Endothelial cell of umbilical vein (primary cell): Measurements from ENCODE around the gene LRRK1. TPM values are rescaled to one million over a fixed set of nuclear protein-coding genes. Genes with fewer than 3 reads are reported as not detected.

ENCODE experiments used
- BruUV-seq: library from RNA; stranded (reverse); fragments of 400-500 nt; replicated peaks from 2 replicates; lab custom pipeline; 2021; lab: Mats Ljungman, UMichigan
- CTCF ChIA-PET: fragments of 300-600, 350-600 bp; sonication (Branson Sonifier 250); formaldehyde crosslinking; loops from one replicate; lab custom pipeline; 2021; ENCODE audit warnings: antibody characterized with exemption, inconsistent platforms; lab: Charles Lee
- POLR2A ChIA-PET: fragments of 300-600, 350-600 bp; sonication (Branson Sonifier 250); formaldehyde crosslinking; loops from one replicate; lab custom pipeline; 2021; ENCODE audit warnings: antibody characterized with exemption, inconsistent platforms; lab: Charles Lee
- DNase-seq: peaks from one replicate; pipeline ENCODE4 v3.0.0-alpha.2; 2011; ENCODE audit warnings: low read depth, low spot score
- FAIRE-seq: peaks from 2 replicates; lab custom pipeline; 2011; peaks lifted over from hg19 to GRCh38; lab: Jason Lieb, UNC
- H2AFZ ChIP-seq: 2 replicates; pipeline ENCODE4 v1.6.0; 2012; ENCODE audit warnings: low read depth, low read length, control low read depth, inconsistent platforms
- H3K27ac ChIP-seq: 2 replicates; pipeline ENCODE4 v1.5.1; 2011; ENCODE audit warnings: low read depth, mild to moderate bottlenecking, control low read depth, low read length, moderate library complexity; ENCODE audit not compliant: insufficient read depth
- H3K27me3 ChIP-seq, 2 experiments: 2 replicates each; pipeline versions ENCODE4 v1.6.0 to v1.6.1; 2011; ENCODE audit warnings: low read length in 2 of 2, mixed read lengths in 1 of 2; ENCODE audit not compliant: control insufficient read depth in 2 of 2, insufficient read depth in 2 of 2
- H3K36me3 ChIP-seq, 2 experiments: 2 replicates in 1 of 2; 3 replicates in 1 of 2; pipeline ENCODE4 v1.5.1; 2011; ENCODE audit warnings: low read length in 2 of 2, mild to moderate bottlenecking in 1 of 2, moderate library complexity in 1 of 2; ENCODE audit not compliant: control insufficient read depth in 2 of 2, insufficient read depth in 2 of 2; ENCODE audit errors: extremely low read depth in 1 of 2
- H3K4me1 ChIP-seq: 3 replicates; pipeline ENCODE4 v1.5.1; 2011; ENCODE audit warnings: mild to moderate bottlenecking, low read length; ENCODE audit not compliant: control insufficient read depth, insufficient read depth; ENCODE audit errors: extremely low read depth
- H3K4me2 ChIP-seq: 2 replicates; pipeline ENCODE4 v1.6.1; 2011; ENCODE audit warnings: low read length, control low read depth, mixed read lengths; ENCODE audit not compliant: insufficient read depth
- H3K4me3 ChIP-seq, 3 experiments: fragments of 200-600 bp in 1 of 3; sonication (generic), shearing (Covaris generic) in 1 of 3; replicated peaks in 1 of 3; 2 replicates each; pipeline ENCODE4 v1.5.1; 2011 to 2016; ENCODE audit warnings: control low read depth in 3 of 3, low read length in 3 of 3, mild to moderate bottlenecking in 2 of 3, inconsistent platforms in 1 of 3, low read depth in 1 of 3, moderate library complexity in 1 of 3; ENCODE audit not compliant: insufficient read depth in 1 of 3
- H3K79me2 ChIP-seq: 2 replicates; pipeline ENCODE4 v1.6.0; 2012; ENCODE audit warnings: low read length, inconsistent platforms; ENCODE audit not compliant: control insufficient read depth, insufficient read depth
- H3K9ac ChIP-seq: replicated peaks from 2 replicates; pipeline ENCODE3; 2011; ENCODE audit warnings: low read length, control low read depth; ENCODE audit not compliant: insufficient read depth; ENCODE audit errors: extremely low read depth
- H3K9me1 ChIP-seq: replicated peaks from 3 replicates; pipeline ENCODE4 v1.6.0; 2011; ENCODE audit warnings: mild to moderate bottlenecking, low read length; ENCODE audit not compliant: control insufficient read depth, insufficient read depth; ENCODE audit errors: extremely low read depth
- H3K9me3 ChIP-seq: replicated peaks from 2 replicates; pipeline ENCODE4 v1.5.1; 2012; ENCODE audit warnings: low read length, inconsistent platforms; ENCODE audit not compliant: control insufficient read depth, insufficient read depth
- H4K20me1 ChIP-seq: replicated peaks from 2 replicates; pipeline ENCODE3; 2011; ENCODE audit warnings: mild to moderate bottlenecking, low read length; ENCODE audit not compliant: control insufficient read depth, insufficient read depth; ENCODE audit errors: extremely low read depth
- CTCF ChIP-seq, 2 donors: IDR thresholded peaks; 1 replicate in 1 of 2; 2 replicates in 1 of 2; pipeline ENCODE4 v1.5.1; 2011; ENCODE audit warnings: low read length in 2 of 2, mild to moderate bottlenecking in 2 of 2, moderate library complexity in 2 of 2, control low read depth in 1 of 2, inconsistent platforms in 1 of 2, low read depth in 1 of 2; ENCODE audit not compliant: insufficient read depth in 1 of 2; ENCODE audit errors: extremely low read depth in 1 of 2
- EZH2 ChIP-seq: IDR thresholded peaks from 2 replicates; pipeline ENCODE4 v1.6.1; 2012; ENCODE audit warnings: borderline replicate concordance, low read depth, mild to moderate bottlenecking, moderate library complexity, low read length, inconsistent platforms; ENCODE audit not compliant: severe bottlenecking
- FOS ChIP-seq: IDR thresholded peaks from 2 replicates; pipeline ENCODE4 v1.6.1; 2011; ENCODE audit warnings: mild to moderate bottlenecking, low read length, moderate library complexity, borderline replicate concordance; ENCODE audit not compliant: insufficient read depth
- MAX ChIP-seq: IDR thresholded peaks from 2 replicates; pipeline ENCODE4 v1.6.1; 2011; ENCODE audit not compliant: insufficient read depth, insufficient read length
- dilution Hi-C: fragments of 300-500 bp; cut with MboI; formaldehyde crosslinking; loops from one replicate; pipeline ENCODE4 v1.15.0; 2019; ENCODE audit warnings: low sequenced_read_pairs; ENCODE audit not compliant: extremely low pct_ligation_motif_present
- intact Hi-C: fragments of 100-400 bp; cut with micrococcal nuclease; formaldehyde crosslinking; loops from one replicate; pipeline ENCODE4 v1.10.0; 2022
- polyA plus RNA-seq, 4 experiments: library from polyadenylated mRNA; depleted of rRNA in 3 of 4; stranded (reverse) in 3 of 4; unstranded in 1 of 4; fragments of >200 nt; gene quantifications; 2 replicates each; pipeline versions ENCODE4 v1.2.1 to v1.2.3, GENCODE V29; 2011 to 2012; ENCODE audit warnings: missing spikeins in 1 of 4
- total RNA-seq: library from RNA; stranded (reverse); gene quantifications from 2 replicates; pipeline ENCODE4 v1.2.3, GENCODE V29; 2021

The LRRK1 gene
- total and polyA plus RNA-seq, 2 donors (not counting 3 experiments of a cell fraction or from before 2014, with no cell fraction given) = 11.0 to 22.1 TPM

GRCh38 chr15:101108791-101109190 is 189.6 kb downstream of the LRRK1 start:
- no peak overlapping the region for H3K27ac ChIP-seq
- FAIRE-seq (no peak), DNase-seq (no peak)
- no peaks in the 10 kb centered on the region for H3K4me1 ChIP-seq
- dilution Hi-C loops (no loop called here), intact Hi-C loops (no loop called here)
- no peak overlapping the region for H3K4me3 ChIP-seq
- CTCF ChIA-PET = no interaction called here
- no peaks in the 10 kb centered on the region for H3K27me3 ChIP-seq
- H3K9me1 ChIP-seq = no peaks in the 10 kb centered on the region
- no TSS peak for BruUV-seq
- H3K9me3 ChIP-seq = no peaks in the 10 kb centered on the region
- H3K79me2 ChIP-seq = no peaks in the 10 kb centered on the region
- H2AFZ ChIP-seq = no peak overlapping the region
- H4K20me1 ChIP-seq = no peaks in the 10 kb centered on the region
- TF ChIP-seq MAX (no peak), CTCF (IDR thresholded peaks at IDR 0.05; ENCODE audit: extremely low read depth in 1 of 2, insufficient read depth in 1 of 2, low read depth in 1 of 2, low read length in 2 of 2) (no peak), FOS (no peak), EZH2 (no peak)
- POLR2A ChIA-PET = no interaction called here
- H3K36me3 ChIP-seq = no peaks in the 10 kb centered on the region
- no peak overlapping the region for H3K9ac ChIP-seq
- H3K4me2 ChIP-seq = no peak overlapping the region
